DND-41 (cell line): ENCODE results near the gene PACS1.

Experiments used
- CTCF ChIP-seq: IDR thresholded peaks from 2 replicates; pipeline ENCODE4 v1.5.1; 2012; ENCODE audit warnings: borderline replicate concordance, low read length, moderate library complexity, mild to moderate bottlenecking; ENCODE audit not compliant: poor library complexity, severe bottlenecking; ENCODE audit errors: extremely low read depth
- EZH2 ChIP-seq: IDR thresholded peaks from 3 replicates; pipeline ENCODE4 v1.6.1; 2012; ENCODE audit warnings: borderline replicate concordance, low read depth, mild to moderate bottlenecking, moderate library complexity, low read length, inconsistent platforms; ENCODE audit not compliant: severe bottlenecking

GRCh38 chr11:66146074-66146473, 76.0 kb downstream of the PACS1 start:
- TF ChIP-seq CTCF (no peak), EZH2 (no peak)
